Measurements from ENCODE around the gene KRTAP10-6.
"Not testable (repeated sequence)": the region's sequence is repeated elsewhere in the genome, so short reads cannot be mapped to it uniquely, and the experiment has no call there.

KRTAP10-6 gene, protein sequence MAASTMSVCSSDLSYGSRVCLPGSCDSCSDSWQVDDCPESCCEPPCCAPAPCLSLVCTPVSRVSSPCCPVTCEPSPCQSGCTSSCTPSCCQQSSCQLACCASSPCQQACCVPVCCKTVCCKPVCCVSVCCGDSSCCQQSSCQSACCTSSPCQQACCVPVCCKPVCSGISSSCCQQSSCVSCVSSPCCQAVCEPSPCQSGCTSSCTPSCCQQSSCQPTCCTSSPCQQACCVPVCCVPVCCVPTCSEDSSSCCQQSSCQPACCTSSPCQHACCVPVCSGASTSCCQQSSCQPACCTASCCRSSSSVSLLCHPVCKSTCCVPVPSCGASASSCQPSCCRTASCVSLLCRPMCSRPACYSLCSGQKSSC

DNA sequence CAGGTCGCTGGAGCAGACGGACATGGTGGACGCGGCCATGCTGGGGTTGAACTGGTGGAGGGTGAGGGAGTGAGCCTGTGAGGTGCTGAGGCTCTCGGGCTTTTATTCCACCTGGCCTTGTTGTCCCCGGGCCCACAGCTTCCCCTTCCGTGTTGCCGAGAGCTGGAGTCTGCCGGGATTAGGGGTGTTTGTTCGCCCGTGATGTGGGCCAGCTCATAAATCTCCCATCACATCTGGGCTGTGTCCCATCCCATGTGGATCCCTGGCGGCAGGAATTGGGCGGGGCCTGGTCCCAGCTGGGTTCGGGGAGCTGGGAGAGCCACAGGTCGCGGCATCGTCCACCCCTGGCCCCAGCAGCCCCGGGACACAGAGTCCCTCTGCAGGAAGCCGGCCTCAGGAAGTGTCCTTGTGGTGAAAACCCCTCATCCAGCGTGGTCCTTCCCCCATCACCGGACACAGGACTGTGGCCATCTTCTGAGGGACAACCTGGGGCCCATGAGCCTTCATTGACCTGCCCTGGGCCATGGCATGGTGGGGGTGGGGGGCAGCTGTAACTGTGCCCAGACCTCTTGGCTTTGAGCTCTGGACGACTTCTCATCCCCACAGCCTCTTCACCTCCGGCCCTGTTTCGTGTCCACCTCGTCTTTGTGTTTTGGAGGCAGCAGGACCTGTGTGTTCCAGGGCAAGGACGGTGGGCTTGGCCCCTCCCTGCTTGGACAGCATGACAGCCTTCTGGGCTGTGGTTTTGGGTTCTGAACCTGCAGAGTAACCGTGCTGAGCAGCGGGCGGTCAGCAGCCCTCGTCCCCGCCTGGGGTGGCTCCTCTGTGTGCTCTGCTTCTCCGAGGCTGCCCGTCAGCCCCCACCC, at the start of gene KRTAP10-6:
KRTAP10-6 (minus strand) TSS at position 60 of the 866 bp plus-strand sequence; CDS start at position 39, 21 bp downstream.
- DNase-seq (ENCODE audit: low read depth, low spot score): no peak

DNA sequence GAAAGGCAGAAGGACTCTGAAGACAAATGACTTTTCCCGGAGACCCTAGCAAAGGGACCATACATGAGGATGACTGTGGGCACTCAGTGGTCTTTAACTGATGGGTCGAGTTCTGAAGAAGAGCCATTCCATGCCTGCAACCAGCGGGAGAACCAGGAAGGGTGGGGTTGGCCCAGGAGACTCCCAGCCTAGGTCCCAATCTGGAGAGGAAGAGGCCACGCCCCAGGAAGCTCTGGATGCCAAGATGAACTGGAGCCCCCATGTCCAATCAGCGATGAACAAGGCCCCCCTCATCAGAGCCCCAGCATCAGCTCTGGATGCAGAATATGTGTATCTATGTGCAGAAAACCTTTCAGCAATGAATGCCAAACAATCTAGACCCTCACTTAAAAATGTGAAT, 48.5 kb upstream of the KRTAP10-6 start:
- no peak for DNase-seq (ENCODE audit: low read depth, low spot score)

DNA sequence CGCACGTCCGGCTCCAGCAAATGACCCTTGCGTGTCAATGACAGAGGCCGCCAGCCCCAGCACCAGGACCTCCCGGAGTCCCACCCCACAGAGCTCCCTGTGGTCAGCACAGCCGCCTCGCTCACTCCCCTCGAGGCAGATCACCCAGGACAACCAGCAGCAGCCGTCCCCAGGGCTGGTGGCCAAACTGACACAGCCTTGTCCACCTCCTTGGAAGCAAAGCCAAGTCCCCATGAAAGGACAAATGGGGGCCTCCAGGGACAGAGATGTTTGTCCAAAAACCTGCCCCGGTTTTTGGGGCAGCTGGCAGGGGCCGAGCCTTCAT, 47.0 kb upstream of the KRTAP10-6 start:
- DNase-seq (ENCODE audit: low read depth, low spot score): no peak

DNA sequence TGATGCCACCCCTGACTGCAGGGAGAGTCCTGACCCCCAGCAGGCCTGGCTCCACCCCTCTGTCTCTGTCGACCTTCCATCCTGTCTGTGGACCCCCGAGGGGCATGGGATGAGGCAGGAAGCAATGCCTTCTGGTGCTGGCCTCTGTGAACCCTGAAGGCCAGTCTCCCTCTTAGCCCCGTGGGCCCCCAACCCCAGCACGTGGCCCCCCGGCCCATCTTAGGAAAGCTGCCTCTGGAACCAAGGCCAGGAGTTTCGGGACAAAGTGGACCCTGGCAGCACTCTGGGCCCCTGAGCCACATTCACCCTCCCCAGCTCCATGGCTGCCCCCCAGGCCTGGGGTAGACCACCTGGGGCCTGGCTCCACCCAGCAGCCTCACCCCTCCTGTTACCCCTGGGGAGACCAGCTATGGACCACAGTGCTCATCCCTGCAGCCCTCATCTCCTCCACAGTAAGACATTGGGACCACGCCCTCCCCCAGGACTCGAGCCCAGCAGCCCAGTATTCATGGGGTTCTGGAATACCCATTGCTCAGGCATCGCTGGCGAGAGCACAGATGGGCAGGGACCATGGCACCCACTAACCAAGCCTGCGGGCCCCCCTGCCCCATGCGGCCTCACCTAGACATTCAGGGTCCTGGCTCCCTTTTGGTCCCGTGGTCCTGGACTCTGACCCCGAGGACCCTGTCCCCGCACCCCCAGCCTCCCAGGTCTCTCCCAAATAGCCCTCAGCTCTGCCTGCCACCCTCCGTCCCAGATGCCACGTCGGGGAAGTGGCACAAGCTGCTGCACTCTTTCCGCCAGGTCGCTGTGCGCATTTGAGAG, 46.4 kb upstream of the KRTAP10-6 start:
- DNase-seq (ENCODE audit: low read depth, low spot score): not testable (repeated sequence)

DNA sequence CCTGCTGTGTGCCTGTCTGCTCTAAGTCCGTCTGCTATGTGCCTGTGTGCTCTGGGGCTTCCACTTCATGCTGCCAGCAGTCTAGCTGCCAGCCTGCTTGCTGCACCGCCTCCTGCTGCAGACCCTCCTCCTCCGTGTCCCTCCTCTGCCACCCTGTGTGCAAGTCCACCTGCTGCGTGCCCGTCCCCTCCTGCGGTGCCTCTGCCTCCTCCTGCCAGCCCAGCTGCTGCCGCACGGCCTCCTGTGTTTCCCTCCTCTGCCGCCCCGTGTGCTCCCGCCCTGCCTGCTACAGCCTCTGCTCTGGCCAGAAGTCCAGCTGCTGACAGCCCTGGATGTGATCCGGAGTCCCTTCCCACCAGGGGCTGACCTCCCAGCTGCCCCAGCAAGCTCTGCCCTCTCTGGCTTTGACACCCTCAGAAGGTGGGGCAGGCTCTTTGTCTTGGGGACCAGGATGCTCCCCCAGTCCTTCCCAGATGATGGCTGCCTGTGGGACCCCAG, 45.6 kb upstream of the KRTAP10-6 start:
- not testable (repeated sequence) for DNase-seq (ENCODE audit: low read depth, low spot score)

DNA sequence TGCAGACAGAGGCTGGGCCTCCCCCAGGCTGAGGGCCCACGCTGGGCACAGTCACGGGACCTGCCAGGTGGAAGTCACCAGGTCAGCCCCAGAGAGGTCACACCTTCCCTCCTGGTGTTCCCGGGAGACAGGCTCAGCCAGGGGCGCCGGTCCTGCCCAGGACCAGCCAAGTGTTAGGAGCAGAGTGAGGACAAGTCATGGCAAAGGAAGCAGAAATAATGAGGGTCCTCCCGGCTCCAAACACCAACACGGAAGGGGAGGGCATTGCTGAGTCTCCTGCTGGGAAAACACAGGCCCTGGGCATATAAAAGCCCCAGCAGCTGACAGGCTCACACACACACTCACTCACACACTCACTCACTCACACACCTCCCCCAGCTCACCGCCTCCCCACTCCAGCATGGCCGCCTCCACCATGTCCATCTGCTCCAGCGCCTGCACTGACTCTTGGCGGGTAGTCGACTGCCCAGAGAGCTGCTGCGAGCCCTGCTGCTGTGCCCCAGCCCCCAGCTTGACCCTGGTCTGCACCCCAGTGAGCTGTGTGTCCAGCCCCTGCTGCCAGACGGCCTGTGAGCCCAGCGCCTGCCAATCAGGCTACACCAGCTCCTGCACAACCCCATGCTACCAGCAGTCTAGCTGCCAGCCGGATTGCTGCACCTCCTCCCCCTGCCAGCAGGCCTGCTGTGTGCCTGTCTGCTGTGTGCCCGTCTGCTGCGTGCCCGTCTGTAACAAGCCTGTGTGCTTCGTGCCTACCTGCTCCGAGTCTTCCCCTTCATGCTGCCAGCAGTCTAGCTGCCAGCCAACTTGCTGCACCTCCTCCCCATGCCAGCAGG, 44.9 kb upstream of the KRTAP10-6 start, which contains the start of gene KRTAP10-10:
KRTAP10-10 (plus strand) TSS at position 339 of the 833 bp plus-strand sequence; CDS start at position 401, 62 bp downstream.
- no peak for DNase-seq (ENCODE audit: low read depth, low spot score)

DNA sequence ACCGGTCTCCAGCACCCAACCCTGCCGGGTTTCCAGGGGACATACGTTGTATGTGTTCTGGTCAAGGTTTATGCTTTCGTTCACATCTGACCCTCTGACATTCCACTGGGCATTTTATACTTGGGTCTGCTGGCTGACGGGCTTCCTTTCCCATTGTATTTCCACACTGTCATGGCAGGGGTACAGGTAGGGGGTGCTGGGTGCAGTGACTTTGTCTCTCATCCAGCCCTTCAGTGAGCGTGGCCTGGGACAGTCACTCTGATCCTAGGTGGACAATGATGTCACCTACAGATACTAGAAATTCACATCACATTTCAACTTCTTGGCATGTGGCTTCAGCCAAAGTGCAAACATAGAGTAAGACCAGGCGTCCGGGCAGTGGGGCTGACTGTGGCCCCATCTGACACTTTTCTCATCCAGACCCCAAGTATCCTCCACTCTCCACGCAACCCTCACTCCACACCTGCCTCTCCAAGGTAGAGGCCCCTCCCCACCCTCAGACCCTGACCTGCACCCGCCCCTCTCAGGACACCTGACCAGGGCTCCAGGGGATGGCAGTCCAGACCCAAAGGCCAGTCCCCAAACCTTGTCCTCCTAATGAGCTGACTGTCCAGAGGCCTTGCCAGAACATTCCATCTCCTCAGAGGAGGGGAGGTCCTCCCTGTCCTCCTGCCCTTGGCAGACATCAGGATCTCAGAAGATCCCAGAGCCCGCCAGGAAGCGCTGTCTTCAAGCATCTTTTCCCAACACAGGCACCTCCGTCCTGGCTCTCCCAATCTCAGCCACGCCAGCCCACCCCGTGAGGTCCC, 44.1 kb upstream of the KRTAP10-6 start:
- DNase-seq (ENCODE audit: low read depth, low spot score): no peak

DNA sequence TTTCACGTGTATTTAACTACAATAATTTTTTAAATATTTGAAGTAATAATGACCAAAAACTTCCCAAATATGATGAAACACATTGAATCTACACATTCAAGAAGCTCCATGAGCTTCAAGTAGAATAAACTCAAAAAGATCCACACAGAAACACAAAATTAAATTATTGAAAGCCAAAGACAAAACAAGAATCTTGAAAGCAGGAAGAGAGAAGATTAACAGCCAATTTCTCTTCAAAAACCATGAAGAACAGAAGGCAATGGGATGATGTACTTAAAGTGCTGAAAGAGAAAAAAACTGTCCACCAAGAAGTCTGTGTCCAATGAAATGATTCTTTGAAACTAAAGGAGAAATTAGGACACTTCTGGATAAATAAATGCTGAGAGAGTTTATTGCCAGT, 39.8 kb upstream of the KRTAP10-6 start:
- DNase-seq (ENCODE audit: low read depth, low spot score): no peak

DNA sequence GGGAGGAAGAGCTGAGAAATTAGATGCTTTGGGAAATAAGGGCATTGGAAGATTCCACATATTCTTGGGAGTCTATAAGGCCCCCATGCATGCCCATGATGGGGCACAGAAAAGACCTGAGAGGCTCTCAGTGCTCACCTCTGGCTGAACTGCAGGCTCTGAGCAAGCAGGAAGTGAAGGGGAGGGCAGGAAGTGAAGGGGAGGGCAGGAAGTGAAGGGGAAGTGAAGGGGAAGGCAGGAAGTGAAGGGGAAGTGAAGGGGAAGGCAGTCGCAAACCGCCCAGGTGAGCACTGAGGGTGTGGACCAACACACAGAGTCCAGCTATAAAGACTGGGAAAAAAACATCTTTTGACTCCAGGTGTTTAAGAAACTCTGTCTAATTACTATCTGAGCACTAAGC, 38.1 kb upstream of the KRTAP10-6 start:
- no peak for DNase-seq (ENCODE audit: low read depth, low spot score)

DNA sequence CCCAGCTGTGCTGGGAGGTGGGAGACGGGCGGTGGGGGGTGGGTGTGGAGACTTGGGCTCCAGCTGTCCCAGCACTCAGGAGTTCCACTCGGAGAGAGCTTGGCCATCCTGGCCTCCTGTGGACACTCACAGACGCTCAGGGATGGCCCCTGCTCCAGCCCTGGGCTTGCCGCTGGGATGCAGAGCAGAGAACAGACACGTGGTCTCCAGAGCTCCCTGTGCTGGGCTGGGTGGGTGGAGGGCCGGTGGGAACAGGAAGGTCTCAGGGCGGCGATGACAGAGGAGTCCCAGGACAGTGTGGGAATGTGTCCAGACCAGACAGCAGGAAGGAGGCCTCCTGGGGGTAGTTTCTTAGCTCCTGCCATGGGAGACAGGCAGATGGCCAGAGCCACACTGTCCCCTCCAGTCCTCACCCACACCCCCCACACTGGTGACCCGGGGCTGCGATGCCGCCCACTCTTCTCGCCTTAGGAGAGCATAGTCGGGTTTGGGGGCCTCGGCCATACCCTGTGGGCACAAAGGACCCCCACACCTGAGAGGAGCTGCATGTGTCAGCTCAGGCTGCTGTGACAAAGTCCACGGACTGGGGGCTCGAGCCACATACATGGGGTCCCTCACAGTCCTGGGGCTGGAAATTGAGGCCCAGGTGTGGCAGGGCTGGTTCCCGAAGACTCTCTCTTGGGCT, 36.5 kb upstream of the KRTAP10-6 start:
- no peak for DNase-seq (ENCODE audit: low read depth, low spot score)

DNA sequence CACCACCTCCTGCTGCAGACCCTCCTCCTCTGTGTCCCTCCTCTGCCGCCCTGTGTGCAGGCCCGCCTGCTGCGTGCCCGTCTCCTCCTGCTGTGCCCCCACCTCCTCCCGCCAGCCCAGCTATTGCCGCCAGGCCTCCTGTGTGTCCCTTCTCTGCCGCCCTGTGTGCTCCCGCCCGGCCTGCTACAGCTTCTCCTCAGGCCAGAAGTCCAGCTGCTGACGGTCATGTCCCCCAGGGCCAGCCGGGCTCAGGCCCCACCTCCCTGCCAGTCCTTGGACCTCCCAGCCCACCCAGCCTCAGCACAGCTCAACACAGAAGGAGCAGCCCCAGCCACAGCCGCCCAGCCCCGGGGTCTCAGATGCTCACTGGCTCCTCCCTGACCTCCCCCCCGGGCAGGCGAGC, 35.5 kb upstream of the KRTAP10-6 start:
- DNase-seq (ENCODE audit: low read depth, low spot score): not testable (repeated sequence)

DNA sequence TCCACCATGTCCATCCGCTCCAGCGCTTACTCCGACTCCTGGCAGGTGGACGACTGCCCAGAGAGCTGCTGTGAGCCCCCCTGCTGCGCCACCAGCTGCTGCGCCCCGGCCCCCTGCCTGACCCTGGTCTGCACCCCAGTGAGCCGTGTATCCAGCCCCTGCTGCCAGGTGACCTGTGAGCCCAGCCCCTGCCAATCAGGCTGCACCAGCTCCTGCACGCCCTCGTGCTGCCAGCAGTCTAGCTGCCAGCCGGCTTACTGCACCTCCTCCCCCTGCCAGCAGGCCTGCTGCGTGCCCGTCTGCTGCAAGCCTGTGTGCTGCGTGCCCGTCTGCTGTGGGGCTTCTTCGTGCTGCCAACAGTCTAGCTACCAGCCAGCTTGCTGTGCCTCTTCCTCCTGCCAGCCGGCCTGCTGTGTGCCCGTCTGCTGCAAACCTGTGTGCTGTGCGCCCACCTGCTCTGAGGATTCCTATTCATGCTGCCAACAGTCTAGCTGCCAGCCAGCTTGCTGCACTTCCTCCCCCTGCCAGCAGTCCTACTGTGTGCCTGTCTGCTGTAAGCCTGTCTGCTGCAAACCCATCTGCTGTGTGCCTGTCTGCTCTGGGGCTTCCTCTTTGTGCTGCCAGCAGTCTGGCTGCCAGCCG, 35.0 kb upstream of the KRTAP10-6 start:
- DNase-seq (ENCODE audit: low read depth, low spot score): not testable (repeated sequence)

DNA sequence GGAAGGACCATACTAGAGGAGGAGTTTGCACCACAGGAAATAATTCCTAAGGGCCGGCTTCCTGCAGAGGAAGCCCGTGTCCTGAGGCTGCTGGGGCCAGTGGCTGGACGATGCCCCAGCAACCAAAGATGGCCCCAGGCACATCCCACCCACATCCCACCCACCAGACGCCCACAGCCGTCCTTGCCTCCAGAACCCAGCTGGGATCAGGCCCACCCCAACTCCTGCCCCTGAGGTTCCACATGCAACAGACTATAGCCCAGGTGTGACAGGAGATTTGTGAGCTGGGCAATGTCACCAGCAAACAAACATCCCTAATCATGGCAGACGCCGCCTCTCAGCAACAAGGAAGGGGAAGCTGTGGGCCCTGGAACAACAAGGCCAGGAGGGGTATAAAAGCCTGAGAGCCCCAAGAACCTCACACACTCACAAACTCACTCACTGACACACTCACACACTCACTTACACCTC, 34.4 kb upstream of the KRTAP10-6 start, which contains the start of gene KRTAP10-9:
KRTAP10-9 (plus strand) TSS at position 421 of the 471 bp plus-strand sequence. CDS start 79 bp downstream, outside the sequence.
- no peak for DNase-seq (ENCODE audit: low read depth, low spot score)

DNA sequence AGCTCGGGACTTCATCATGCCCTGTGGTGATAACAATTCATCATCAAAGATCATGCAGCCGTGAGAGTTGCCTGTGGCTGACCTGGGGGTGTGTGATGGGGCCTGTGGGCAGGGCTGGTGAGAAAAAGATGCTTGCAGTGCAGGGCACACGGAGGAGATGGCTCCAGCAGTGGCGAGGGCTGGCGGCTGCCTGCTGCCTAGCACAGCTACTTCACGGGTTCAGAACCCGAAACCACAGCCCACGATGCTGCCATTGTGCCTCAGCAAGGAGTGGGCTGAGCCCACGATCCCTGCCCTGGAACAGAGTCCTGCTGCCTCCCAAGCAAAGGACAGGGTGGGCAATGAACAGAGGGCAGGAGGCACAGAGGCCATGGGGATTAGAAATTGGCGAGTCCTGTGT, 34.0 kb upstream of the KRTAP10-6 start:
- DNase-seq (ENCODE audit: low read depth, low spot score): no peak

DNA sequence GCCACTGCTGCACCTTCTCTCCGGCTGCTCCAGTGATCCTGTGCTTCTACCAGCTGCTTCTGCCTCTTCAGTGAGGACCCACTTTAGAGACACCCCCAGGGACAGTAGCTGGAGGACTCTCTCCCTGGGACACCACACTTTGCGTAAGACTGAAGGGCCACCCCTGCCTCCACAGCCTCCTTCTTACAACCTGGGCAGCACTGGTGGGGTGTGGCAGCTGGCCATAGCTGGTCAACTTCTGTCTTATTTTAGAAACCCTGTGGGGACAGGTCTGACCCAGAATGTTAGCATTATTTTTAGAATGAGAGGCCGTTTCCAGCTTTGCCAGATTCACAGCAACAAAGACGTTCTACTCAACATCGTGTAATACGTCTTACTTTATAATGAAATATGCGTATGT, 33.5 kb upstream of the KRTAP10-6 start:
- no peak for DNase-seq (ENCODE audit: low read depth, low spot score)

DNA sequence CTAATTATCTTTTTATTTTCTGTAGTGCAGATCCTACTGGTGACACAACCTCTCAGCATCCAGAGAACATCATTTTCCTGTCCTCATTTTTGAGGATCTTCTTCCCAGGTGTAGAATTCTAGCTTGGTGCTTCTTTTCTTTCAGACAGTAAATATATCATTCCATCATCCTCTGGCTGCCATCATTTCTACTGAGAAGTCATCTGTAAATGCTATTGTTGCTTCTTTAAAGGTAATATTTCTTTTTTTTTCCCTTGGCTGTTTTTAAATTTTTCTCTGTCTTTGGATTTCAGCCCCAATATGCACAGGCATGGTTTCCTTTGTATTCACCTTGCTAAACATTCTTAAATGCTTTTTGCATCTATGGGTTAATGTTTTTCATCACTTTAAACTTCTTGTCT, 31.3 kb upstream of the KRTAP10-6 start:
- DNase-seq (ENCODE audit: low read depth, low spot score): no peak

DNA sequence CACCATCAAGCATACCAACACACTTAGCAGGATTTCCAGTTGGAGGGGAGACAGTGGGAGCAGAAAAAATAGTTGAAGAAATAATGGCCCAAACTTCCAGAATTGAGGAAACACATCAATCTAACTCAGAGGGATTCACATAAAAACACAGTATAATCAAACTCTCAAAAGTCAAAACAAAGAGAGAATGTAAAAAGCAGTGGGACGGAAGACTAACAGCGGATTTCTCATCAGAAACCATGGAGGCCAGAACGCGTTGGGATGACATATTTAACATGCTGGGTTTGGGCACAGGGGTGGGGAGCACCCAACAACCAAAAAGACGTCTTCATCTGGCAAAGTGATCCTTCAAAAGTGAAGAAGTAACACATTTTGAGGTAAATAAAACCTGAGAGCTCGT, 27.6 kb upstream of the KRTAP10-6 start:
- no peak for DNase-seq (ENCODE audit: low read depth, low spot score)

DNA sequence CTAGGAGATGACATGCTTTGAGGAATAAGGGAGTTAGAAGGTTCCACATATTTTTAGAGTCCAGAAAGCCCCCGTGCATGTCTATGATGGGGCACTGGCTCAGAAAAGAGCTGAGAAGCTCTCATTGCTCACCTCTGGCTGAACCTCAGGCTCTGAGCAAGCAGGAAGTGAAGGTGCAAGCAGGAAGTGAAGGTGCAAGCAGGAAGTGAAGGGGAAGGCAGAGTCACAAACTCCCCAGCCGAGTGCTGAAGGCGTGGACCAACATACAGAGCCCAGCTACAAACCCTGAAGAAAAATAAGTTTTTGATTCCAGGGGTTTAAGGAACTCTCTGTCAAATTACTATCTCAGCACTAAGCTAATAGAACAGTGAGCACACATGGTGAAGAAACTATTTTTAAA, 26.6 kb upstream of the KRTAP10-6 start:
- DNase-seq (ENCODE audit: low read depth, low spot score): peak; percentile 21

DNA sequence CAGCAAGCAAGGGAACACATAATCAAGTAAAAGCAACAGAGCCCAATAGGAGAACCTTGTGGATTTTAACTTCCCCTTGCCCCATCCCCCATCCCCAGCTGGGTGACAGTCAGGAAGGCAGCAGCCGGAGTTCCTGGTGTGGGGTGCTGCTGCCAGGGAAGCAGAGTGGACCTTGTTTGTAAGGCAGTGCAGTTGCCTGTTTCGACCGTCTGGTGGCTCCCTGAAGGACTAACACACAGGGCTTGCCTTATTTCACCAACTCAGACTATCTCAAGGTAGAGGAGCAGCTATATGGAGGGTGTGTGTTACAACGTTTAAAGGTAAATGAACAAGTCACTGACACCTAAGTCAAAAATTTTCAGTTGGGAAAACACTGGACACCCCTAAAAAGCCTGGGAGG, 26.2 kb upstream of the KRTAP10-6 start:
- no peak for DNase-seq (ENCODE audit: low read depth, low spot score)
